Measurements from ENCODE around the gene CCR6. TPM values are rescaled to one million over a fixed set of nuclear protein-coding genes. Genes with fewer than 3 reads are reported as not detected.

Gene CCR6
- total RNA-seq, 1 donor from 2014 or later: not detected

DNA sequence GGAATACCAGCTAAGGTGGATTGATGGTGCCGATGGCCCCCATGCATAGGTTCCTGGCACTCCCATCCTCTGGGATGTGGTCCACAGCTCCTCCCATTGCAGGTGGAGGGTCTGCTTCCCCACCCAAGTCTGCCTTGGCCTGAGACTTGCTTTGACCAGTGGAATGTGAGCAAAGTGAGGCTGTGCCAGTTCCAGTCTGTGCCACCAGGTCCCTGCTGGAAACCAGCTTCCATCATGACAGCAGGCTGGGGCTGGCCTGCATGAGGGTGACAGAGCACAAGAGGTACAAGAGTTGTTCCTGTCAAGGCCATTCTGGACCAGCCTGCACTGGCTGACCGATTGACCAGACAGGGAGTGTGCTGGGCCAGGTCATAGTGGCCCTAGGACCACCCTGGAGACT, 27.0 kb upstream of the CCR6 start:
- Mint-ChIP-seq H3K27me3 (no peaks in the 10 kb centered on the region), H3K4me3 (no peak overlapping the region), H3K9me3 (peaks cover 11% of the 10 kb centered on the region), H3K27ac (no peak overlapping the region), H3K4me1 (ENCODE audit: unreplicated experiment) (peaks cover 24% of the 10 kb centered on the region), H3K36me3 (no peaks in the 10 kb centered on the region)
- TF ChIP-seq, protein P1, sequence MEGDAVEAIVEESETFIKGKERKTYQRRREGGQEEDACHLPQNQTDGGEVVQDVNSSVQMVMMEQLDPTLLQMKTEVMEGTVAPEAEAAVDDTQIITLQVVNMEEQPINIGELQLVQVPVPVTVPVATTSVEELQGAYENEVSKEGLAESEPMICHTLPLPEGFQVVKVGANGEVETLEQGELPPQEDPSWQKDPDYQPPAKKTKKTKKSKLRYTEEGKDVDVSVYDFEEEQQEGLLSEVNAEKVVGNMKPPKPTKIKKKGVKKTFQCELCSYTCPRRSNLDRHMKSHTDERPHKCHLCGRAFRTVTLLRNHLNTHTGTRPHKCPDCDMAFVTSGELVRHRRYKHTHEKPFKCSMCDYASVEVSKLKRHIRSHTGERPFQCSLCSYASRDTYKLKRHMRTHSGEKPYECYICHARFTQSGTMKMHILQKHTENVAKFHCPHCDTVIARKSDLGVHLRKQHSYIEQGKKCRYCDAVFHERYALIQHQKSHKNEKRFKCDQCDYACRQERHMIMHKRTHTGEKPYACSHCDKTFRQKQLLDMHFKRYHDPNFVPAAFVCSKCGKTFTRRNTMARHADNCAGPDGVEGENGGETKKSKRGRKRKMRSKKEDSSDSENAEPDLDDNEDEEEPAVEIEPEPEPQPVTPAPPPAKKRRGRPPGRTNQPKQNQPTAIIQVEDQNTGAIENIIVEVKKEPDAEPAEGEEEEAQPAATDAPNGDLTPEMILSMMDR (conservative IDR thresholded peaks at IDR 0.05): no peak
- DNase-seq (ENCODE audit: extremely low spot score, unreplicated experiment): no peak

DNA sequence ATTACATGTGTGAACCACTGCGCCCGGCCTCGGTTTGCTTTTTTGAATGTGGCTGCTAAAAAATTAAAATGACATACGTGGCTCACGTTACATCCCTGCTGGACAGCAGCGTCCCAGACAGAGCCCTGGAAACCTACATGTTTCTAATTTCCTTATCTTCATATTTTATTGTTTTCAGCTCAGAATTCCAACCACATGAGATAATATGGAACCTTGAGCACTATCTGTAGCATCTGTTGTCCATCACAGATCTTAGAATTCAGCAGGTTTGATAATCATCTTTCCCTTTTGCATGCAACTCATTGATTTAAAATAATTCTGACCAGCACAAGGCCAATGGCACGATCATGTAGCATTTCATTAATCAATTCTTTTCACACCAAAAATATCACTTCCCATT, 25.9 kb upstream of the CCR6 start:
- TF ChIP-seq, protein P1 (conservative IDR thresholded peaks at IDR 0.05): no peak
- Mint-ChIP-seq H3K4me1 (ENCODE audit: unreplicated experiment) (peaks cover 25% of the 10 kb centered on the region), H3K36me3 (no peaks in the 10 kb centered on the region), H3K27ac (no peak overlapping the region), H3K4me3 (no peak overlapping the region), H3K27me3 (no peaks in the 10 kb centered on the region), H3K9me3 (peaks cover 11% of the 10 kb centered on the region)
- DNase-seq (ENCODE audit: extremely low spot score, unreplicated experiment): no peak

DNA sequence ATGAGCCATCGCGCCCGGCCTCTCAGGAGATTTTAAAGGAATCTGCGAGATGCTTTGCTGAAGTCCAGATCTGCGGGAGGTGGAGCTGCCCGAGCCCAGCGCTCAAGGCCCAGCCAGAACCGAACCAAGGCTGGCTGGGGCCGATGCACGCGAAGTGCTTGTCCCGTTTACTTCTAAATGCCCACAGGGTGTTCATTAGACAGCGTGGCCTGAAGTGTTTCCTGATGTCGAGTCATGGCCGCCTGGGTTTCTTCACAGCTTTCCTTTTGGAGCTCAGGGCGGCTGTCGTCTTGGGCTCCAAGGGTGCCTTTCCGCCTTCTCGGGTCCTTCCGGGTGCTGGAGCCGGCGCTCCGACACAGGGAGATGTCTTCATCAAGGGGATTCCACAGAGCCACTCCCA, 25.1 kb upstream of the CCR6 start:
- Mint-ChIP-seq H3K27me3 (no peaks in the 10 kb centered on the region), H3K4me1 (ENCODE audit: unreplicated experiment) (peaks cover 25% of the 10 kb centered on the region), H3K36me3 (no peaks in the 10 kb centered on the region), H3K27ac (no peak overlapping the region), H3K9me3 (peaks cover 11% of the 10 kb centered on the region), H3K4me3 (no peak overlapping the region)
- TF ChIP-seq, protein P1 (conservative IDR thresholded peaks at IDR 0.05): no peak
- no peak for DNase-seq (ENCODE audit: extremely low spot score, unreplicated experiment)

DNA sequence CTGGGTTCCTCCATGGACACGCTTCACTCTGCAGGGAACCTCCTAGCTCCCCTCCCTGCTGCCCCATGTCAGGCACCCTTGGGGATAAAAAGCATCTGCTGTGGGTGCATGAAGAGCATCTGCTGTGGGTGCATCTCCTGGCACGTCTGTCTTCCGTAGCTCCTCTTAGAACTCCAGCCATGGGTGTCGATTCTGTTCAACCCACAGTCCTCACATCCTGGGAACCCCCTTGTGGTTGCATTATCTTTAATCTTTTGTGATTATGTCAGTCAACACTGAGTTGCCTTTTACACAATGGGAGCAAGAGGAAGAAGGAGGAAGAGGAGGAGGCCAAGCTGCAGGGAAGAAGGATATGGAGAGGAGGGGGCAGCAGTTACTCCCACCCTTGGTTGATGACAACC, 24.1 kb upstream of the CCR6 start:
- Mint-ChIP-seq H3K27ac (no peak overlapping the region), H3K4me3 (no peak overlapping the region), H3K9me3 (peaks cover 11% of the 10 kb centered on the region), H3K4me1 (ENCODE audit: unreplicated experiment) (peaks cover 25% of the 10 kb centered on the region), H3K27me3 (no peaks in the 10 kb centered on the region), H3K36me3 (no peaks in the 10 kb centered on the region)
- TF ChIP-seq, protein P1 (conservative IDR thresholded peaks at IDR 0.05): no peak
- no peak for DNase-seq (ENCODE audit: extremely low spot score, unreplicated experiment)

DNA sequence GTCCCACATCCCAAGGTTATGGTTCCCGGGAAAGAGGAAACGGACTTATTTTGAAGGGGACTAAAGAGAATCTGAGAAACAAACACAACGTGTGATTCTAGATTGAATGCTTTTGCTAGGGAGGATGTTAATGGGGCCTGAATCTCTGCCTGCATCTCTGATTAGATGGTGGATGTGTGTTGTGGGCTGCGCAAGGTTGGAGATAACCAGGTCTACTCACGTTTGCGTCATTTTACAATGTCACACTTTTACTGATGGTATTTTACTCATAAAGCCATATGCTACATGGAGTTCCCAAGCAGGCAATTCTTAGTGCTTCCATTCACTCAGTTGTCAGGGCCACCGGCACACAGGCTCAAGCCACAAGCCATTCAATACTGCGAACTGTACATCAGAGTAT, 23.2 kb upstream of the CCR6 start:
- DNase-seq (ENCODE audit: extremely low spot score, unreplicated experiment): no peak
- H3K36me3 Mint-ChIP-seq: no peaks in the 10 kb centered on the region
- no peaks in the 10 kb centered on the region for H3K27me3 Mint-ChIP-seq
- TF ChIP-seq, protein P1 (conservative IDR thresholded peaks at IDR 0.05): no peak
- H3K9me3 Mint-ChIP-seq: peaks cover 11% of the 10 kb centered on the region
- H3K4me3 Mint-ChIP-seq: no peak overlapping the region
- no peak overlapping the region for H3K27ac Mint-ChIP-seq
- H3K4me1 Mint-ChIP-seq (ENCODE audit: unreplicated experiment): peaks cover 19% of the 10 kb centered on the region

DNA sequence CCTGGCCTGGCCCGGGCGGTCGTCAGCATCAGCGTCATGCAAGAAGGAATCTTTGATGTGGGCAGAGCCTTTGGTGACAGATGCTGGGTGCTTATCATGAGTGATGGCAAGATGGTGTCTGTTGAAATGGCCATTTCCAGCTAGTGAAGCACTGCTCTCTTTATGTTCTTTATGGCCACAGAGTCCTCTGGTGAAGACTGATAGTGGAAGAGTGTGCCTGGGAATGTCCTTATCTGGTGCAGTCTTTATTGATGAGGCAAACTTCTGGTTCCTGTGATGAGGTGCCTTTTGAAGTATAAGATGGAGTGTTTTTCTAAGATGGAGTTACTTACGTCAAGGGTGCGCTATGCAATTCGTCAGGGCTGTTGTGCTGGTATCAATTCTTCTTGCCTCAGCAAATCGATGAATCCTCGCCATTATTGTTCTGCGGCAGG, 22.6 kb upstream of the CCR6 start:
- DNase-seq (ENCODE audit: extremely low spot score, unreplicated experiment): no peak

More for the DNA sequence above, 22.6 kb upstream of the CCR6 start:
- Mint-ChIP-seq H3K27ac (peak overlapping the region; percentile 36), H3K4me1 (ENCODE audit: unreplicated experiment) (peaks cover 15% of the 10 kb centered on the region), H3K9me3 (peaks cover 11% of the 10 kb centered on the region), H3K27me3 (no peaks in the 10 kb centered on the region), H3K4me3 (no peak overlapping the region), H3K36me3 (no peaks in the 10 kb centered on the region)
- TF ChIP-seq, protein P1 (conservative IDR thresholded peaks at IDR 0.05): no peak
